GM12872 (cell line): ENCODE results near the gene MAN2A1.

Experiments
- CTCF ChIP-seq: IDR thresholded peaks from 3 replicates; pipeline ENCODE4 v1.5.1; 2011; ENCODE audit warnings: low read depth, mild to moderate bottlenecking, low read length, moderate library complexity; ENCODE audit not compliant: insufficient read depth

The MAN2A1 gene

GRCh38 chr5:109707531-109707930 lies 17.8 kb downstream of the MAN2A1 start:
- TF ChIP-seq CTCF: no peak

GRCh38 chr5:109708813-109709212 lies 19.1 kb downstream of the MAN2A1 start:
- TF ChIP-seq CTCF: no peak

- no peak for TF ChIP-seq CTCF
Observed at GRCh38 chr5:109709225-109709624, 19.5 kb downstream of the MAN2A1 start.

GRCh38 chr5:109711673-109712072 lies 21.9 kb downstream of the MAN2A1 start:
- TF ChIP-seq CTCF: no peak

GRCh38 chr5:109713453-109713852 lies 23.7 kb downstream of the MAN2A1 start:
- no peak for TF ChIP-seq CTCF

GRCh38 chr5:109714592-109714991 lies 24.9 kb downstream of the MAN2A1 start:
- no peak for TF ChIP-seq CTCF

GRCh38 chr5:109718216-109718615 lies 28.5 kb downstream of the MAN2A1 start:
- no peak for TF ChIP-seq CTCF

- no peak for TF ChIP-seq CTCF
Observed at GRCh38 chr5:109718632-109719031, 28.9 kb downstream of the MAN2A1 start.
